ENCODE data around the gene CAMSAP2.

CAMSAP2 gene

DNA sequence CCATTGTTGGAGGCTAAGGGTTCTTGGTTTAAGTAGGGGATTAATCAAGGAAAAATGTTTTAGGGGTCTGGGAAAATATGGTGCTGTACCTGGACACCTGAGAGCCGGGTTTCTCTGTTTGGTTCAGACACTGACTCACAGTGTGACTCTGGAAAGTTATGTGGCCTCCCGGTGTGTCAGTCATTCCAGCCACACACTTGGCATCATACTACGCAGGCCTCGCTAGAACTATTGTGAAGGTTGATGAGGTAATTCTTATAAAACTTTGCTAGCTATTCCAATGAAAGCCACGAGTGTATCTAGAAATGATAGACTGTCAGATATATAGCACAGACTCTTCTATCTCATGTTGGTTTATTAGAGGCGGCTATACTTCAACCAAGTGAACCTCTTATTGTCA lies 4.8 kb upstream of the CAMSAP2 start:
- peak; percentile 15 for DNase-seq (ENCODE audit: low read depth, low spot score)
- TF ChIP-seq, protein P1, sequence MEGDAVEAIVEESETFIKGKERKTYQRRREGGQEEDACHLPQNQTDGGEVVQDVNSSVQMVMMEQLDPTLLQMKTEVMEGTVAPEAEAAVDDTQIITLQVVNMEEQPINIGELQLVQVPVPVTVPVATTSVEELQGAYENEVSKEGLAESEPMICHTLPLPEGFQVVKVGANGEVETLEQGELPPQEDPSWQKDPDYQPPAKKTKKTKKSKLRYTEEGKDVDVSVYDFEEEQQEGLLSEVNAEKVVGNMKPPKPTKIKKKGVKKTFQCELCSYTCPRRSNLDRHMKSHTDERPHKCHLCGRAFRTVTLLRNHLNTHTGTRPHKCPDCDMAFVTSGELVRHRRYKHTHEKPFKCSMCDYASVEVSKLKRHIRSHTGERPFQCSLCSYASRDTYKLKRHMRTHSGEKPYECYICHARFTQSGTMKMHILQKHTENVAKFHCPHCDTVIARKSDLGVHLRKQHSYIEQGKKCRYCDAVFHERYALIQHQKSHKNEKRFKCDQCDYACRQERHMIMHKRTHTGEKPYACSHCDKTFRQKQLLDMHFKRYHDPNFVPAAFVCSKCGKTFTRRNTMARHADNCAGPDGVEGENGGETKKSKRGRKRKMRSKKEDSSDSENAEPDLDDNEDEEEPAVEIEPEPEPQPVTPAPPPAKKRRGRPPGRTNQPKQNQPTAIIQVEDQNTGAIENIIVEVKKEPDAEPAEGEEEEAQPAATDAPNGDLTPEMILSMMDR (IDR thresholded peaks at IDR 0.05; ENCODE audit: low read depth, low read length), result no peak
- in situ Hi-C loops (cut with HindIII; ENCODE audit: low sequenced_read_pairs), result no loop called here
- no peak overlapping the region for H3K4me3 ChIP-seq (ENCODE audit: low read depth, low read length)

DNA sequence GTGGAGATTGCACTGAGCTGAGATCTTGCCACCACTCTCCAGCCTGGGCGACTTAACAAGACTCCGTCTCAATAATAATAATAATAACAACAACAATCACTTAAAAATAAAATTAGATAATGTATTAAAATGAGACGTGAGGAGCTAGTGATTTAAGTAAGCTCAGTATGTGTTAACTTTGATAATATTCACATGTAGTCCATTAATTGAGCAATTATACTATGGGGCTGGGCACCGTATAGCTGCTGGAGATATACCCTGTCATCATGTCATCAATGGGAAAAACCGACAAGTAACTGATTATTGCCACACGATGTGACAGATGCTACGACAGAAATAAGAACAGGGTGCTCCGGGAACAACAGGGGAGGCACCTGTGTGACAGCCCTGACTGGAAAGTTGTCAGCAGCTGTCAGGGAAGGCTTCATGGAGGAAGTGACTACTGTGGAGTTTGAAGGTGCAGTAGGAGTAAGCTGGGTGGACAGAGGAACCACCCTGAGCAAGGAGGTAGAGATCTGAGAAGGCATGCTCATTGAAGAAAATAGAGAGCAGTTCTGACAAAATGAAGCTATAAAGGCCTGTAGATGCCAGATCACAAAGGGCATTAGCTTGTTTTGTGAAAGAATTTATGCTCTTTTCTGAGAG lies 924 bp upstream of the CAMSAP2 start:
- TF ChIP-seq, protein P1 (IDR thresholded peaks at IDR 0.05; ENCODE audit: low read depth, low read length), result no peak
- H3K4me3 ChIP-seq (ENCODE audit: low read depth, low read length), result no peak overlapping the region

DNA sequence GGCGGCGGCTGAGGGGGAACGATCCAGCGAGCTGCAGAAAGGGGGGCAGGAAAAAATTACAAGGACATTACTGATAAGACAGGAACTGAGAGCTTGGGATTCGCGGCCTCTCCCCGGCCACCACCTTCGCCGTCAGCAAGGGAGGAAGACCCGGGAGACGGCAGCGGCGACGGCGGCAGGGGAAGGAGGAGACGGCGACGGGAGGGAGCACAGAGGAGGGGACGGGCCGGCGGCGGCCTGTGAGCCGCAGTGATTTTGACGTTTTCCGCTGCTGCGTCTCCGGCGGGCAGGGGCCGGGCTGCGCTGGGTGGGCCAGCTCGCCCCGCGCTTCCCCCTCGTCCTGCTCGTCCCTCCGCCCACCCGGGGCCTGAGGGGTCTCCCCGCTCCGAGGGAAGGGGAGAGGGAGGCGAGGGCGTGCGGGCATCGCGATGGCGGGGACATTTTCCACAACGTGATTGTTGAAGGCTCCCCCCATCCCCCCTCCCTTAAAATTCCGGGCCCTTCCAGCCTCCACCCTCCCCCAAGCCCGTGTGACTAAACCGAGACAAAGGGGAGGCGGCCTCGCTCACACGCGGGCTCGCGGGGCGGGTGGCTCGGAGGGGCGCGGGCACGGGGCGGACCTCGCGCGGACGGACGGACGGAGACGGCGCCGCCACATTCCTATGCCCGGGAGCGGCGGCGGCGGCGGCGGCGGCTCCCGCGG lies 407 bp downstream of the CAMSAP2 start:
- H3K4me3 ChIP-seq (ENCODE audit: low read depth, low read length), result peak overlapping the region; percentile 91
- in situ Hi-C loops (cut with HindIII; ENCODE audit: low sequenced_read_pairs), result no loop called here
- peak; percentile 84 for DNase-seq (ENCODE audit: low read depth, low spot score)
- TF ChIP-seq, protein P1 (IDR thresholded peaks at IDR 0.05; ENCODE audit: low read depth, low read length), result no peak

More for the DNA sequence above, 924 bp upstream of the CAMSAP2 start:
- in situ Hi-C loops (cut with HindIII; ENCODE audit: low sequenced_read_pairs), result no loop called here
- DNase-seq (ENCODE audit: low read depth, low spot score), result no peak

DNA sequence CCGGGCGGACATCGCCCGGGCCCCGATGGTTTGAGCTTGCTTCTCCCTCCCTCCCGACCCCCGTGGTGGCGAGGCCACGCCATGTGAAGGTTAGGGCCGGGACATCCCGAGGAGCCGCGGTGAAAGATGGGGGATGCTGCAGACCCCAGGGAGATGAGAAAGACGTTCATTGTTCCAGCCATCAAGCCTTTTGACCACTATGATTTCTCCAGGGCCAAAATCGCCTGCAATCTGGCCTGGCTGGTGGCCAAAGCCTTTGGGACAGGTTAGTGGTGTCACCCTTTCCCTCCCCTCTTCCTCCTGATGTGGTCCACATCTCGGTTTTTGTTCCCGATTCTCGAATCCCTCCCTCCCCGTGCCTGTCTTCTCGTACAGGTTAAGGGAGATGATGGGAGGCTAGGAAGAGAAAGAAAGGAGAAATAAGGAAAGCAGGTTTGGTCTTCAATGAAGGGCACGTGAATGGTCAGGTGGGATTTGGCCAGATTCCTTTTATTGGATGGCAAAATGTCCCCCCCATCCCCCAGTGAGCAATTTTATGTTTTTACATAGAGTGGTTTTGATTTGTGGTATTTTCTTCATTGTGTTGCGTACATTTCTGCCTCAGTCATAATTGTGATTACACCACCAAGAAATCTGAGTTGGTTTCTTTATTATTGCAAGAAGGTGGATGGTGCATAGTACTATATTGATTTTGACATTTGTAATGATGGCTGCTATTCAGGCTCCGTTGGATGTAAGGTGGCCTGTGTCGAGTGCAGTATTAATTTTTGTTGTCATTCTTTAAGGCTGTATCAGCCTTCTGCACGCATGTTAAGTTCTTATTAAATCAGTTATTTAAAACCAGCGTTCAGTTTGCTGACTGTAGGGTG lies 1.2 kb downstream of the CAMSAP2 start:
- in situ Hi-C loops (cut with HindIII; ENCODE audit: low sequenced_read_pairs), result no loop called here
- DNase-seq (ENCODE audit: low read depth, low spot score), result peak; percentile 24
- H3K4me3 ChIP-seq (ENCODE audit: low read depth, low read length), result peak overlapping the region; percentile 91
- TF ChIP-seq, protein P1 (IDR thresholded peaks at IDR 0.05; ENCODE audit: low read depth, low read length), result no peak

DNA sequence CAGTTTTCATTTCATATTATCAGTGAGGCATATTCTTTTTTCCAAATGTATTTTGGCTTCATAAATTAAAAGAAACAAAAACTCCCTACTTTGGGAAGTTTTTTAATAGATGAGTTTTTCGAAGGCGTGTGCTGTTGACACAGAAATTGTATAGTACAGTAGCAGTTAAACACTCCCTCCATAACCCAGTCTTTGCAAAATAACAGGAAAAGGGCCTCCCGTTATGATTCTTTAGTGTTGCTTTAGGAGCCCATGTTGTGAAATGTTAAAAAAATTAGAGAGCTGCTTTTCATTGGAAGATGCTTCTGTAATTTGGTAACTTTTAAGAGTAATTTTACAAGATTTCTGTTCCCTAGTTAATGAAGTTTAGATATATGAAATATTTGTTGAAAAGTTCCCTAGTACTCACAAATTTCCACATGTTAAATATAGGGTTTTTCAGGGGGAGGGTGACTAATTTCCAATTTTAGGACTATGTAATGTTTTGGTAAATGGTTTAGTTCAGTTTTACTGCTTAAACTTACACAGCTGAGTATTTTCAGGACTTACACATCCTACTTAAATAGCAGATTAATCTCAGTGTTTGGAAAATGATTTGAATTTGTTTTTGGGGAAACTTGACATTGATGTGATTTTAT lies 2.0 kb downstream of the CAMSAP2 start:
- peak overlapping the region; percentile 91 for H3K4me3 ChIP-seq (ENCODE audit: low read depth, low read length)
- TF ChIP-seq, protein P1 (IDR thresholded peaks at IDR 0.05; ENCODE audit: low read depth, low read length), result no peak
- in situ Hi-C loops (cut with HindIII; ENCODE audit: low sequenced_read_pairs), result no loop called here
- no peak for DNase-seq (ENCODE audit: low read depth, low spot score)
